GM18526 (cell line): ENCODE results near the gene S100A7.

Source experiments
- POLR2A ChIP-seq: IDR thresholded peaks from 3 replicates; pipeline ENCODE4 v1.6.1; 2011; ENCODE audit not compliant: insufficient read length; ENCODE audit errors: extremely low read depth

Gene S100A7

GRCh38 chr1:153485863-153486262, 25.4 kb upstream of the S100A7 start:
- TF ChIP-seq POLR2A: no peak

- no peak for TF ChIP-seq POLR2A
Observed at GRCh38 chr1:153483776-153484175, 23.3 kb upstream of the S100A7 start.

DNA sequence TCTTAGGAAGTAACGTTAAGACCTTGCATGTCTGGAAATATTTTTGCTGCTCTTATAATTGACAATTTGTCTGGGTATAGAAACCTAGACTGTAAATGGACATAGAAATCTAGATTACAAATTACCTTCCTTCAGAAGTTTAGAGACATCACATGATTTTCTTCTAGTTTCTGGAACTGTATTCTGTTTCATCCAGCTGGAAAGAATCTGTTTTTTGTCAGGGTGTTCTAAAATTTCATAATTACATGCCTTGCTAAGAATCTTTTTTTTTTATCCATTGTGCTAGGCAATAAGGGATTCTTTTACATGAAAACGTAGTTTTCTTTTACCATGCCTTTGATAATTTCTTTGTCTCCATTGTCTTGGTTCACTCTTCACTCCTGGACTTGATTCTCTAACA, 20.7 kb upstream of the S100A7 start:
- no peak for TF ChIP-seq POLR2A

GRCh38 chr1:153478692-153479618, 18.5 kb upstream of the S100A7 start:
- TF ChIP-seq POLR2A: no peak

- no peak for TF ChIP-seq POLR2A
Observed at GRCh38 chr1:153478047-153478691, 17.7 kb upstream of the S100A7 start.

DNA sequence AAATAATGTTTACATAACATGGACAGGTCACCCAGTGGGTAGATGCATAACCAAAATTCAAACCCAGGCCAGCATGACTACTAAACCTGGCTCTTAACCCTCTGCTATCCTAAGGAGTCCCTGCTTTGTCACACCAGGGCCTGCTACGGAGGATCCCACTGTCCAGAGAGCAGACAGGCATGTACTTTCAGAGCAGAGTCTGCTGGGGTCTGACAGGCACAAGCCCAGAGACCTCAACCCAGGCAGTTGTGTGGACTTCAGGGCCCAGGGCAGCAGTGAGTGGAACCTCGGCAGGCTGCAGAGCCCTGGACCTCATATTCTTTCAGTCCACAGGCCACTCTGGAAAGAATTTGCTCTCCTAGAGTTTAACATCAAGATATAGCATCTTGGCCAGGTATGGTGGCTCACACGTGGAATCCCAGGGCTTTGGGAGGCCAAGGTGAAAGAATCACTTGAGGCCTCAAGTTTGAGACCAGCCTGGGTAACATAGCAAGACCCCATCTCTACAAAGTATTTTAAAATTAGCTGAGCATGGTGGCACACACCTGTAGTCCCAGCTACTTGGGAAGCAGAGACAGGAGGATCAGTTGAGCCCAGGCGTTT, 16.1 kb upstream of the S100A7 start:
- TF ChIP-seq POLR2A: no peak

DNA sequence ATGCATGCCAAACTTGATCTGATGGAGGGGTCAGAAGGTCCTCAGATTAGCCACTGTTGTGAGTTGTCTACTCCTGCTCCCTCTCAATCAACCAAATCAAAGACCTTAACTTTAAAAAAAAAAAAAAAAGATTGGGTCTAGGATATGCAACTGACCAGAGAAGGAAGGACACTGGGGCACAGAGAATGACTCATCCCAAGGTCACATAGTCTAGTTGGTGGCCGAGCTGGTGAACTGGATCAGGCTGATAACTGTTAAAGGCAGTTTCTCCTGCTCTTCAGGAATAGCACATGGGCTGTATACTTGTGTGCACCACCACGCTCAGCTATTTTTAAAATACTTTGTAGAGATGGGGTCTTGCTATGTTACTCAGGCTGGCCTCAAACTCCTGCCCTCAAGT, 14.8 kb upstream of the S100A7 start:
- no peak for TF ChIP-seq POLR2A

- TF ChIP-seq POLR2A: no peak
Observed at GRCh38 chr1:153474347-153474746, 13.9 kb upstream of the S100A7 start.

GRCh38 chr1:153470707-153471106, 10.3 kb upstream of the S100A7 start:
- TF ChIP-seq POLR2A: no peak

DNA sequence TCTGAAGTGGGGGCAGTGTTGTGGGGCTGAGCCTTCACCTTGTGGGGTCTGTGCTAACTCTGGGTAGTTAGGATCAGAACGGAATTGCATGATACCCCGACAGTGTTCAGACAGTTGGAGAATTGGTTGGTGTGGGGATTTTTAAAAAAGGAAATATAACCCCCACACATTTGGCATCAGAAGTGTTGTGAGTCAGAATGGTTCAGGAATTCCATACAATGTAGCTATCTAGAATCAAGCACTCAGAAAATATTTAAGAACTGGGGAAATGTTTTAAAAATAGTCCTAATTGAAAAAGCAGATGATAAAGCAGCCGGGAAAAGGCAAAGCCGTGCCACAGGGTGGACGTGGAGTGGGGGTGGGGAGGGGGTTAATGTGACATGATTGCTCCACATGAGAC, 6.5 kb upstream of the S100A7 start:
- no peak for TF ChIP-seq POLR2A

DNA sequence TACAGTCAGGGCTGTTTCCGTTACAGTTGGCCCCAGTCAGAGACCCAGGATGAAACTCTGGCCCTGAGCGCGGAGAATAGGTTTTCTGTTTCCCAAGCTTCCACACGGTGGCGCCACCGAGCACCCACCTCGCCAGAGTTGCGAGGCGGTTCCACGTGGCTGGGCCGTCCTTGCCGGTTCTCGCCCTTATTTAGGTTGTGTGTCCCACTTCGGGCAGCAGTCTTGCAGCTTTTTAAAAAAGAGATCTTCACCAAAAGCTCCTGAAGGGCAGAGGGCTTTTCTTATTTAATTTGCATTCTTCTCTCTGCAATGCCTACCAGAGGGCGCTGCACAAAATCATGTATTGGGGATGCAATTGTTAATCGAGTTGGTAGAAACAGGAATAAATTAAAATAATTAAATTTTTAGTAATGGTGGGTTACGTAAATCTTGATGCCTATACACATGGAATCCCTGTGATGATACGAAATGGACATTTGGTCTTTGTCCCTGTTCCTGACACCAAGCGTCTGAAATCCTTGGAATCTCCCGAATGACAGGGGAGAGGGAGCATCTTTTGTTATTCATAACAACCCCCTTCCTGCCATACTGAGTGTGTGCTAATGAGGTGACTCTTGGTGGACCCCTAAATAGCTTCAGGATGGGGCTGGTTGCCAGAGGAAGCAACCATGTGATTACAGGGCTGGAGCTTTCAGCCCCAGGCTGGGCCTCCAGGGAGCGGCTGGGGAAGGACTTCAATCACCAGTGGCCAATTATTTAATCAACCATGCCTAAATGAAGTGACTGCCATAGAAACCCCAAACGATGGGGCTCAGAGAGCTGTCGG, 5.6 kb upstream of the S100A7 start:
- TF ChIP-seq POLR2A: no peak

- no peak for TF ChIP-seq POLR2A
Observed at GRCh38 chr1:153459655-153460054, 796 bp downstream of the S100A7 start.

DNA sequence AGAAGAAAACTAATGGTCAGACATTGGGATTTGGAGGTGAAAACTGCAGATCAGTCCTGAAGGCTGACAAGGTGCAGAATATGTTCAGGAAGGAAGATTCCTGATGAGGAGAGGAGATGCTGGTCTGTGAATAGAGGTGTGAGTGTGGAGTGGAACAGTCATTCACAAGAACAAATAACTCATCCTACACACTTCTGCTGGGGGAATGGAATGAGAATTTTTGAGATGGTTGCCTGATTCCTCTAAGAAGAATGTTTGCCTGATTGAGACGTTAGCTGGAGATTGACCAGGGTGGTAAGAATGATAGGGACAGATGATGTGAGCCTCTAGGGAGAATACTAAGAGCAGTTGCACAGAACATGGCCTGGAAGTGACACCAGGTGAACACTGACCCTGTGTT, 4.1 kb downstream of the S100A7 start:
- TF ChIP-seq POLR2A: no peak

GRCh38 chr1:153447498-153448170, 12.8 kb downstream of the S100A7 start:
- no peak for TF ChIP-seq POLR2A

GRCh38 chr1:153444078-153444477, 16.4 kb downstream of the S100A7 start:
- no peak for TF ChIP-seq POLR2A

DNA sequence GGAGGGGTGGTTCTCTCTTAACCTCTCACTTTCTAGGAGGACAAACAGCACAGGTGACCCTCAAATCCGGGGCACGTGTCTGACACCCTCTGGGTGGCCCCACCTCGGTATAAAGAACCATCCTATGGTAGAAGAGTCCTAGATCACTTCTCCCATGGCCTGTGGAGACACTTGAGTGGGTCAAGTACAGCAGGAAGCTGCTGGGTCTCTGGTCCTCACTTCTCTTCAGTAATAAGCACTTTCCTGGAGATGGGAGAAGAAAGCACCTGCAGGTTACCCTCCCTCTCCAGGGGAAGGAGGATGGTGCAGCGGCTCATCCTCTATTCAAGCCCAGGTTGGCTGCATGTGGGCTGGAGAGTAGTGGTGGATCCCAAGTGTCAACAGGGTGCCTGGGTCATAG, 17.0 kb downstream of the S100A7 start:
- no peak for TF ChIP-seq POLR2A
